GM12891 (cell line): ENCODE results near the gene SRRD.

ENCODE experiments used
- POLR2A ChIP-seq: IDR thresholded peaks from 2 replicates; pipeline ENCODE4 v1.6.1; 2011; ENCODE audit warnings: low read depth, low read length, control low read depth
- POLR2AphosphoS5 ChIP-seq: IDR thresholded peaks from 2 replicates; pipeline ENCODE4 v1.6.1; 2011; ENCODE audit warnings: low read depth, low read length, control low read depth

GRCh38 chr22:26436903-26437515, 46.7 kb upstream of the SRRD start:
- TF ChIP-seq POLR2A (no peak), POLR2AphosphoS5 (no peak)
